ENCODE results near the gene DNAJC6. TPM values are rescaled to one million over a fixed set of nuclear protein-coding genes. Genes with fewer than 3 reads are reported as not detected.

Gene DNAJC6
- polyA plus RNA-seq, 1 experiment = 0.09 TPM

- H3K27ac ChIP-seq (ENCODE audit: low read depth, low read length) = no peak overlapping the region
Observed at GRCh38 chr1:65456481-65456880, 147.1 kb downstream of the DNAJC6 start.

GRCh38 chr1:65457868-65458267, 148.5 kb downstream of the DNAJC6 start:
- no peak for DNase-seq (ENCODE audit: low read depth, low spot score)
- POLR2A ChIA-PET = no interaction called here
- no peak for TF ChIP-seq CTCF (IDR thresholded peaks at IDR 0.05; ENCODE audit: low read depth, low read length)
- CTCF ChIA-PET = interaction anchor here (0.9 to 3.7 kb wide), 5 partner anchors 9 to 230 kb away, joined by 3 to 31 read pairs (median 10); no protein-coding TSS in a partner anchor
- Histone ChIP-seq H3K27ac (ENCODE audit: low read depth, low read length) (no peak overlapping the region), H3K4me3 (ENCODE audit: low read depth, low read length) (no peak overlapping the region), H3K27me3 (ENCODE audit: control insufficient read depth, insufficient read depth, low read length) (no peaks in the 10 kb centered on the region), H3K9me3 (ENCODE audit: control insufficient read depth, insufficient read depth, low read length) (no peaks in the 10 kb centered on the region)

More at GRCh38 chr1:65456481-65456880, 147.1 kb downstream of the DNAJC6 start:
- TF ChIP-seq CTCF (IDR thresholded peaks at IDR 0.05; ENCODE audit: low read depth, low read length) = no peak
- CTCF ChIA-PET = no interaction called here
- no peak for DNase-seq (ENCODE audit: low read depth, low spot score)
- H3K4me3 ChIP-seq (ENCODE audit: low read depth, low read length) = no peak overlapping the region
- no peaks in the 10 kb centered on the region for H3K27me3 ChIP-seq (ENCODE audit: control insufficient read depth, insufficient read depth, low read length)
- H3K9me3 ChIP-seq (ENCODE audit: control insufficient read depth, insufficient read depth, low read length) = no peaks in the 10 kb centered on the region
- POLR2A ChIA-PET = no interaction called here

GRCh38 chr1:65458730-65459396, 149.5 kb downstream of the DNAJC6 start:
- Histone ChIP-seq H3K27me3 (ENCODE audit: control insufficient read depth, insufficient read depth, low read length) (no peaks in the 10 kb centered on the region), H3K4me3 (ENCODE audit: low read depth, low read length) (no peak overlapping the region), H3K9me3 (ENCODE audit: control insufficient read depth, insufficient read depth, low read length) (no peaks in the 10 kb centered on the region), H3K27ac (ENCODE audit: low read depth, low read length) (no peak overlapping the region)
- ChIA-PET CTCF (interaction anchor here (1.0 to 3.7 kb wide), 15 partner anchors 10 to 229 kb away, joined by 3 to 31 read pairs (median 6); partner anchors contain the start of genes LEPR and LEPROT), POLR2A (no interaction called here)
- no peak for DNase-seq (ENCODE audit: low read depth, low spot score)
- TF ChIP-seq CTCF (IDR thresholded peaks at IDR 0.05; ENCODE audit: low read depth, low read length) = no peak

- Histone ChIP-seq H3K27ac (ENCODE audit: low read depth, low read length) (no peak overlapping the region), H3K4me3 (ENCODE audit: low read depth, low read length) (no peak overlapping the region), H3K9me3 (ENCODE audit: control insufficient read depth, insufficient read depth, low read length) (no peaks in the 10 kb centered on the region), H3K27me3 (ENCODE audit: control insufficient read depth, insufficient read depth, low read length) (no peaks in the 10 kb centered on the region)
- TF ChIP-seq CTCF (IDR thresholded peaks at IDR 0.05; ENCODE audit: low read depth, low read length) = peak; percentile 49
- CTCF ChIA-PET = interaction anchor here (1.0 to 3.7 kb wide), 15 partner anchors 9 to 228 kb away, joined by 3 to 31 read pairs (median 6); partner anchors contain the start of genes LEPR and LEPROT
- no peak for DNase-seq (ENCODE audit: low read depth, low spot score)
- POLR2A ChIA-PET = no interaction called here
Observed at GRCh38 chr1:65459397-65459768, 150.0 kb downstream of the DNAJC6 start.

Small RNAs within 50 kb of the gene (small RNA-seq; reads per million reads assigned to genes)
- not detected for gene COX6CP13 (ENCODE audit: insufficient read length, low read depth)
- gene RNU2-15P (ENCODE audit: insufficient read length, low read depth) = not detected

Other genes with a start within 250 kb of the DNAJC6 start
- gene AK4, start 161.3 kb upstream of the DNAJC6 start, polyA plus RNA-seq (2011; rRNA removed) = 0.78 and 0.82 TPM in 2 replicates
- gene LEPR, start 111.1 kb downstream of the DNAJC6 start, polyA plus RNA-seq (2011; rRNA removed) = 7.4 and 11.1 TPM in 2 replicates
- gene LEPROT, start 111.1 kb downstream of the DNAJC6 start, polyA plus RNA-seq (2011; rRNA removed) = 63.9 and 86.7 TPM in 2 replicates

All from AG04450 (cell line).